T47D (cell line): Measurements from ENCODE around the gene DYRK2.

Experiments
- DNase-seq, 2 experiments: peaks; one replicate each; pipeline versions ENCODE4 v3.0.0 to v3.0.0-alpha.2; 2011 to 2012; ENCODE audit warnings: low read depth in 1 of 2, low spot score in 1 of 2
- JUND ChIP-seq: IDR thresholded peaks from 2 replicates; pipeline ENCODE4 v1.6.1; 2012; ENCODE audit warnings: low read depth
- in situ Hi-C: cut with HindIII; loops from 2 replicates; pipeline ENCODE4 v1.10.0; 2016; ENCODE audit warnings: low sequenced_read_pairs, low pct_unique_long_range_greater_than_20kb

DYRK2 gene

DNA sequence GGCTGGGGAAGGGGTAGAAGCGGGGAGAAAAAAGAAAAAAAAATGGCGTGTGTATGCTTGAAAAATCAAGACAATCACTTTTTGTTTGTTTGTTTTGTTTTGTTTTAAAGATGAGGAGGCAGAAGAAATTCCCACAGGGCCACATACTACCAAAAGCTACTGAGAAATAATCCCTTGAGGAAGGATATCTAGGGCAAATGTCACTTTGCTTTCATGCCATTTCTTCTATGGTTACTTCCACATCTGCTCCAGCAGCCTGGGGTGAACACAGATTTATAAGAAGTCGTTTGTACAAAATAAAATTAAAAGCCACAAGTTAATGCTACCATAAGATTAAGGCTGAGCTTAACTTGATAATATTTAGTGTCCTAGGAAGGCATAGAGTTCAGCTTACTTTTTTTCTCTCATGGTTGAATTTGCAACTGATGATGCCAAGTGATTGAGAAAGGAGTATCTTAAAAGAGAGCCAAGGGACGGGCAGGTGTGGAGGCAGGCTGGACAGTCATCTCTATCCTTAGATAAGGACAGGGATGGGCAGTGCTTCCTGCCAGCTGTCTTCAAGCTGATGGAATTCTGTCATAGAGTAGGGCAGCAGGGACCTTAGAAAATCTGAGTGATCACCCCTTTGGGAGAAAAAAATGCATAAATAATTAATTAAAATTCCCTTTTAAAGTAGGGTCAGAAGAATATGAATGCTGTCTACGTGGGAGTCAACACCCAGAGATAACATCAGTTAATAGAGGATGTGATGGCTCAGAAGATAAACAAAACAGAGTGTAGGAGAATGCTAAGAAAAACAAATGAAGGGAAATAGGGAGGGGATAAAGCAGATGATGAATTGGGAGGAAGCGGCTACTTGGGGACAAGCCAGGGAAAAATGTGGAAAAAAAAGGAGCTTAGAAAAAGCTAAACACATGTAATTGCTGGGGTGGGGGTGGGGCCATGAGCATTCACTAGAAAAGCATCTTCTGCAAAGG lies 57.1 kb downstream of the DYRK2 start:
- no peak for DNase-seq
- in situ Hi-C loops: no loop called here
- TF ChIP-seq JUND: no peak

DNA sequence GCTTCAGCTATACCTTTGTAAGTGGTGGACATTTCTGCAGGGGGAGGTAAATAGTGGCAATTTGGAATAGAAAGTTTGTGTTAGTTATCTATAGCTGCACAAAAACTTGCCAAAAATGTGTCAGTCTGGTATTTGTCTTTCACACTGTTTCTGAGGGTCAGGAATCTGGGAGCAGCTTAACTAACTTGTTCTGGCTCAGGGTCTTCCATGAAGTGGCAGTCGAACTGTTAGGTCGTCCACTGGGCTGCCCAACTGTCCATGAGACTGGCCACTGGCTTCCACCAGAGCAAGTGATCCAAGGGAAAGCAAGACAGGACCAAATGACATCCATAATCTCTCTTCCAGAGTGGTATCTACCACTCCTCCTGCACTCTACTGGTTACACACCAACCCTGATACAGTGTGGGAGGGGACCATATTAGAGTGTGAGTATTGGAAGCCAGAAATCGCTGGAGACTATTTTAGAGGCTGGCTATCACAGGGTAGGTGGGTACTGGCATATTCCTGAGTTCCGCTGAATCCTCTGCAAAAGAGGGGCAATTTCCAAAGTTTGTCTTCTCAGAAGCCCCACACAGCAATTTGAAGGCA lies 60.9 kb downstream of the DYRK2 start:
- in situ Hi-C loops: no loop called here
- TF ChIP-seq JUND: no peak
- DNase-seq: no peak

DNA sequence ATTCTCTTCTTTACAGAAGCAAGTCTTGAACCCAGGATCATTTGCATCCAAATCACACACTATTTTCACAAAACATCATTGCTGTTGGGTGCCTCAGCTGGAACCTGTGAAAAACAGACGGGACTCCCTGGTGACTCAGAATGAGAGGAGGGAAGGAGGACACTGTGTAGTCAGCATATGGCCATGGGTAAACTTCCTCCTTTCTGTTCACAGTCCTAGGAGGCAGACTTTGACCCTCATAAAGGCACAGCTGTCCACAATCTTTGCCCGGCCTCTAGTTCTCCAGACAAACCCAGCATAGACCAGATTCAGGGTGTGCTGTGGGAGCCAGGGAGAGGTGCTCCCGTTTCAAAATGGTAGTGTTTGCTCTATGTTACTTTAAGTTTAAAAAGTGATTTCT lies 62.0 kb downstream of the DYRK2 start:
- no peak for TF ChIP-seq JUND
- no peak for DNase-seq
- in situ Hi-C loops: no loop called here

DNA sequence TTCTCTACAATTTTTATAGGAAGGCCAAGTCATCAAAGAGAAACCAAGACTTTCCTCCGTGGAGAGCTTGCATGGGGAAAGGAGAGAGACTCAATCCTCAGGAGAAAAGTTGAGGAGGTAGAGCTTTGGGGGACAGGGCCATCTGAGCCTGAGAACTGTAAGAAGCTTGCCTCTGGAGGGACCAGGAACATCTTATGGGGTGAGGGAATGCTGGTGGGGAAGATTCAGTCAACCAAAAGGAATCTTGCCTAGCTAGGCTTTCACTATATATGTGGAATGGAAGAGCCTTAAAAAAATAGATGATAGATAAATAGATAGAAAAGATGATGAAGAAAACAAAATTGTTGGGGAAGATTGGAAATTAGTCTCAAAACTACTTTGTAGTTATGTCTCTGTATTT lies 63.5 kb downstream of the DYRK2 start:
- no peak for DNase-seq
- in situ Hi-C loops: no loop called here
- no peak for TF ChIP-seq JUND

DNA sequence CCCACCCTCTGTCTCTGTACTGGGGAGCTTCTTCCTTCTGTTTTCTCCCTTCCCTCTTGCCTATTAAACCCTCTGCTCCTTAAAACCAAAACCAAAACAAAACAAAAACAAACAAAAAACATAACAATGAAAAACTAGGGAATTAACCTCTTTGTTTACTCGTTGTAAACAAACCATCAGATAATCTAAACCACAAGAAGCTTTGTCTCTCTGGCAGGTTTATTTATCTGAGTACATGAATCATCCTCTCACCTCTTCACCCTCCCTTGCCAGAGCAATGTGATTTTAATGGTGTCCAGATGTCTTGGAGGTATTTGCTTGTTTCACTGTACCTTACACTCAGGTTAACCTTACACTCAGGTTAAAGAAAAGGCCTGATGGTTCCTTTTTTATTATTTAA lies 66.1 kb downstream of the DYRK2 start:
- no peak for TF ChIP-seq JUND
- DNase-seq: peak in 1 of 2 experiments; percentile 51
- in situ Hi-C loops: no loop called here
